Stimulated activated CD4-positive, alpha-beta T cell treated with anti-CD3 and anti-CD28 coated beads, Interleukin-15, amount 100 ng/mL, for 1 hour (primary cell): ENCODE measurements around the gene FOXL2.
"Not testable (repeated sequence)": the region's sequence is repeated elsewhere in the genome, so short reads cannot be mapped to it uniquely, and the experiment has no call there.

Source experiments
- DNase-seq, 2 donors: peaks; one replicate each; pipeline ENCODE4 v3.0.0-alpha.2; 2020; ENCODE audit warnings: low read depth in 1 of 2, low spot score in 1 of 2

The FOXL2 gene

GRCh38 chr3:138933068-138933668 is 13.8 kb downstream of the FOXL2 start:
- no peak for DNase-seq

- no peak for DNase-seq
Measured at GRCh38 chr3:138928727-138929372, 18.1 kb downstream of the FOXL2 start.

GRCh38 chr3:138923531-138923994 is 23.4 kb downstream of the FOXL2 start:
- peak; percentile 61 to 67 for DNase-seq

- DNase-seq, result not testable (repeated sequence)
Measured at GRCh38 chr3:138922400-138922799, 24.5 kb downstream of the FOXL2 start.

GRCh38 chr3:138921316-138922292 is 25.3 kb downstream of the FOXL2 start:
- no peak for DNase-seq

GRCh38 chr3:138919325-138919724 is 27.6 kb downstream of the FOXL2 start:
- DNase-seq, result no peak

GRCh38 chr3:138916824-138917223 is 30.1 kb downstream of the FOXL2 start:
- no peak for DNase-seq

GRCh38 chr3:138915503-138916498 is 31.1 kb downstream of the FOXL2 start:
- DNase-seq, result peak; percentile 63 to 77

- DNase-seq, result no peak
Measured at GRCh38 chr3:138914870-138915502, 32.0 kb downstream of the FOXL2 start.

GRCh38 chr3:138913766-138914165 is 33.2 kb downstream of the FOXL2 start:
- DNase-seq, result no peak

GRCh38 chr3:138912237-138912636 is 34.7 kb downstream of the FOXL2 start:
- no peak for DNase-seq

GRCh38 chr3:138911621-138912020 is 35.3 kb downstream of the FOXL2 start:
- DNase-seq, result no peak

GRCh38 chr3:138909904-138910303 is 37.0 kb downstream of the FOXL2 start:
- DNase-seq, result no peak

- no peak for DNase-seq
Measured at GRCh38 chr3:138908846-138909245, 38.1 kb downstream of the FOXL2 start.

GRCh38 chr3:138907539-138907938 is 39.4 kb downstream of the FOXL2 start:
- no peak for DNase-seq

GRCh38 chr3:138902171-138902570 is 44.8 kb downstream of the FOXL2 start:
- DNase-seq, result no peak

GRCh38 chr3:138901567-138901966 is 45.4 kb downstream of the FOXL2 start:
- DNase-seq, result no peak

- no peak for DNase-seq
Measured at GRCh38 chr3:138899351-138899991, 47.5 kb downstream of the FOXL2 start.

- no peak for DNase-seq
Measured at GRCh38 chr3:138898708-138899107, 48.2 kb downstream of the FOXL2 start.

- DNase-seq, result no peak
Measured at GRCh38 chr3:138898301-138898700, 48.6 kb downstream of the FOXL2 start.
